ENCODE measurements around the gene CDH13. TPM values are rescaled to one million over a fixed set of nuclear protein-coding genes. Genes with fewer than 3 reads are reported as not detected.

CDH13 gene
- total and polyA plus RNA-seq, 2 donors (not counting 3 experiments of a cell fraction or from before 2014, with no cell fraction given): 96.6 to 124 TPM

DNA sequence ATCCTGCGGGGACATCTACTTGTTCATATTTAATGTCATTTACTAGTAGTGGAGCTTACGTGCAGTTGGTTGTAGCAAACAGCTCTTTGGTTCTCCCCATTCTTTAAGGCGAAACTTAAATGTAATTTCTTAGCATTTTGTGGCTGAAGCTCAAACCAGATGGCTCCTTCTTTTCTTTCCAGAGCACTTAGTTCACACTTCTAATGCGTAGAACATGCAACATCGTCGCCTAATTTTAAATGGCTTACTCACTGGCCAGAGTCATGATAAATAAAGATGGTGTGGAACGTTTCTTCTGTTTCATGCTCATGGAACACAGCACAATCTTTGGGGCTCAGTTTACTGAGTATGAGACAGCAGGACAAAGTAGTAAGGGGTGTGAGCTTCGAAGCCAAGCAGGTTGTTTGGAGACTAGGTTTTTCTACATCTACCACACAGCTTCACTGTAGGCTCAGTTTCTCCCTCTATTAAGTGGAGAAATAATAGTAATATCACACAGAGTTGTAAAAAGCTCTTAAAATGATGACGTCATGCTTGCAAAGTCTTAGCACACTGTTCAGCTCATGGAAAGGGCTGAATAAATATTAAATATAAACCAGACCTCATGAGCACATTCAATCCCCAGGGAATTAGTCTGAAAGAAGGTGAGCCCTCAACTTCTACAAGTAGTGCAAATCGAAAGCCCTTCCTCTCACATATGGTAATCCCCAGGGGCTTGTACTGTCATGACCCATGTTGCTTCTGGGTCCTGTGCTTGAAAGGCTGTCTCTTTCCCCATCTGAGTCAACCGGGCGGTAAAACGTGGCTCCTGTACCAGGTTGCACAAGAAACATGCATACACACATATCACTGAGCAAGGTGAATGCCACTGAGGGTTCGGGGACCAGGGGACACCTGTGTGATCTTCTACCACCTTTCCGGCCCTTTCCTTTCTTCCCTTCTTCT is 384.3 kb downstream of the CDH13 start:
- H3K4me2 ChIP-seq (ENCODE audit: insufficient read depth, low read length): no peak overlapping the region
- H3K4me3 ChIP-seq (replicated peaks in 1 of 3; ENCODE audit: insufficient read depth in 1 of 3, low read depth in 1 of 3, low read length in 3 of 3): no peak overlapping the region
- H3K27me3 ChIP-seq (ENCODE audit: control insufficient read depth in 2 of 2, insufficient read depth in 2 of 2, low read length in 2 of 2): no peaks in the 10 kb centered on the region
- TF ChIP-seq FOS (IDR thresholded peaks at IDR 0.05; ENCODE audit: borderline replicate concordance, insufficient read depth, low read length): no peak
- TF ChIP-seq GATA2 (IDR thresholded peaks at IDR 0.05; ENCODE audit: insufficient read depth, insufficient read length, low read depth, low read length): no peak
- no peak for TF ChIP-seq JUN (IDR thresholded peaks at IDR 0.05; ENCODE audit: borderline replicate concordance, insufficient read depth, insufficient read length, low read depth)
- TF ChIP-seq POLR2A (IDR thresholded peaks at IDR 0.05; ENCODE audit: low read depth, low read length): no peak
- no peak for TF ChIP-seq POLR2AphosphoS5 (IDR thresholded peaks at IDR 0.05; ENCODE audit: insufficient read depth, low read depth, low read length)
- no peak for TF ChIP-seq MAX (IDR thresholded peaks at IDR 0.05; ENCODE audit: insufficient read depth, insufficient read length)
- TF ChIP-seq MYC (IDR thresholded peaks at IDR 0.05; ENCODE audit: low read depth, low read length): no peak
- TF ChIP-seq CTCF (IDR thresholded peaks at IDR 0.05; ENCODE audit: extremely low read depth in 1 of 2, insufficient read depth in 1 of 2, low read depth in 1 of 2, low read length in 2 of 2): no peak
- TF ChIP-seq EZH2 (IDR thresholded peaks at IDR 0.05; ENCODE audit: borderline replicate concordance, low read depth, low read length, severe bottlenecking): no peak
- no TSS peak for BruUV-seq (replicated peaks)
- H3K9me1 ChIP-seq (replicated peaks; ENCODE audit: control insufficient read depth, extremely low read depth, insufficient read depth, low read length): no peaks in the 10 kb centered on the region
- no peaks in the 10 kb centered on the region for H3K9me3 ChIP-seq (replicated peaks; ENCODE audit: control insufficient read depth, insufficient read depth, low read length)
- CTCF ChIA-PET: interaction anchor here (1.5 to 1.8 kb wide), 2 partner anchors 9 to 16 kb away, joined by 3 to 5 read pairs; no protein-coding TSS in a partner anchor
- H3K4me1 ChIP-seq (ENCODE audit: control insufficient read depth, extremely low read depth, insufficient read depth, low read length): no peaks in the 10 kb centered on the region
- no peak overlapping the region for H3K27ac ChIP-seq (ENCODE audit: insufficient read depth, low read depth, low read length)
- DNase-seq (ENCODE audit: low read depth, low spot score) (no peak), FAIRE-seq (no peak)
- POLR2A ChIA-PET: no interaction called here
- no peaks in the 10 kb centered on the region for H4K20me1 ChIP-seq (replicated peaks; ENCODE audit: control insufficient read depth, extremely low read depth, insufficient read depth, low read length)
- dilution Hi-C loops (cut with MboI; ENCODE audit: extremely low pct_ligation_motif_present, low sequenced_read_pairs): no loop called here
- H3K9ac ChIP-seq (replicated peaks; ENCODE audit: extremely low read depth, insufficient read depth, low read length): no peak overlapping the region
- intact Hi-C loops (cut with micrococcal nuclease): no loop called here
- H2AFZ ChIP-seq (ENCODE audit: low read depth, low read length): no peak overlapping the region
- no peaks in the 10 kb centered on the region for H3K36me3 ChIP-seq (ENCODE audit: control insufficient read depth in 2 of 2, extremely low read depth in 1 of 2, insufficient read depth in 2 of 2, low read length in 2 of 2)
- H3K79me2 ChIP-seq (ENCODE audit: control insufficient read depth, insufficient read depth, low read length): no peaks in the 10 kb centered on the region

Data from endothelial cell of umbilical vein (primary cell).